GM21737 (cell line): ENCODE data around the gene PSMA2.
"Not testable (repeated sequence)": the region's sequence is repeated elsewhere in the genome, so short reads cannot be mapped to it uniquely, and the experiment has no call there.

Experiments
- ATAC-seq: cut with Tn5 transposase; IDR thresholded peaks from one replicate; pipeline ENCODE4 v1.9.1; 2021; ENCODE audit warnings: mild to moderate bottlenecking, moderate library complexity; ENCODE audit not compliant: unreplicated experiment

PSMA2 gene

GRCh38 chr7:42910306-42910705, 21.7 kb downstream of the PSMA2 start:
- ATAC-seq, result no peak

- ATAC-seq, result no peak
Measured at GRCh38 chr7:42907316-42907715, 24.7 kb downstream of the PSMA2 start.

DNA sequence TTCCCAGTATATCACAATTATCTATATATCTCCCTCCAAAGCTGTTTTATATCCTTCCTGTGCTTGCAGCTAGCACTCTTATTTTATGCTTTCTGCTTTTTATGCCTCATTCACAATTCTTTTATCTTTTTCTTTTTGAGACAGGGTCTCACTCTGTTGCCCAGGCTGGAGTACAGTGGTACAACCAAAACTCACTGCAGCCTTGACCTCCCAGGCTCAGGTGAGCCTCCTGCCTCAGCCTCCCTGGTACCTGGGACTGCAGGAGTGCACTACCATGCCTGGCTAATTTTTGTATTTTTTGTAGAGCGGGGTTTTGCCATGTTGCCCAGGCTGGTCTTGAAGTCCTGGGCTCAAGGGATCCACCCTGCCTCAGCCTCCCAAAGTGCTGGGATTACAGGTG, 25.8 kb downstream of the PSMA2 start:
- ATAC-seq, result no peak

DNA sequence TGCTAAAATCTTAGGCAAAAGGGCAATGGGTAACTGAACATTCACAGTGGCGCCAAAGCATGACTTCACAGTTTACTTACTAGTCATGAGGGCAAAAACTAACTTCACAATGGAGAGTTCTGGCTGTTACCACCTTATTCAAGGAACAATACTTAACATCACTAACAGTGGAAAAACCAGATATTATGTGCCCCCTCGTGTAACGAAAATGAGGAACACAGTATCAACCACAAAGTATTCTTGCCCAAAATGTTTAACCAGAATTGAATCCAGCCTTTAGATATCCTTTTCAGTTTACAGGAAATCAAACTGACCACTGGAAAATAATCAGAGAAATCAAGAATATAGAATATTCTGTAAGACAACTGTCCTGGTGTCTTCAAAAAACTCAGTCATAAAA, 29.6 kb downstream of the PSMA2 start:
- ATAC-seq, result no peak

DNA sequence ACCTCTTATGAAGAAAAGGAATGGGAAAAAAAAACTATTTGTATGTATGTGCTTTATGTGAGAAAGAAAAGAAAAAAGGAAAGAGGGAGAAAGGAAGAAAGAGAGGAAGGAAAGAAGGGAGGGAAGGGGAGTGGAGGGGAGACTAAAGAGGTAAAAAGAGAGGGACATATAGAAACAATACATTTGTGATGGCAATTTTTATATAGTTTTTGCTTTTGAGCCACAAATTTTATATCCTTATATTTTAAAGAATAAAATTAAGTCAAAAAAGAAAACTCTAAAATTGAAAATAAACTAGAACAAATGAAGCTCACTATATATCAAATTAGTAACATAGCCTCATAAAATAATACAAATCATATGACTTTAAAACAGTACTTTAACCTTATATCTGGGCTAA, 31.1 kb downstream of the PSMA2 start:
- no peak for ATAC-seq

DNA sequence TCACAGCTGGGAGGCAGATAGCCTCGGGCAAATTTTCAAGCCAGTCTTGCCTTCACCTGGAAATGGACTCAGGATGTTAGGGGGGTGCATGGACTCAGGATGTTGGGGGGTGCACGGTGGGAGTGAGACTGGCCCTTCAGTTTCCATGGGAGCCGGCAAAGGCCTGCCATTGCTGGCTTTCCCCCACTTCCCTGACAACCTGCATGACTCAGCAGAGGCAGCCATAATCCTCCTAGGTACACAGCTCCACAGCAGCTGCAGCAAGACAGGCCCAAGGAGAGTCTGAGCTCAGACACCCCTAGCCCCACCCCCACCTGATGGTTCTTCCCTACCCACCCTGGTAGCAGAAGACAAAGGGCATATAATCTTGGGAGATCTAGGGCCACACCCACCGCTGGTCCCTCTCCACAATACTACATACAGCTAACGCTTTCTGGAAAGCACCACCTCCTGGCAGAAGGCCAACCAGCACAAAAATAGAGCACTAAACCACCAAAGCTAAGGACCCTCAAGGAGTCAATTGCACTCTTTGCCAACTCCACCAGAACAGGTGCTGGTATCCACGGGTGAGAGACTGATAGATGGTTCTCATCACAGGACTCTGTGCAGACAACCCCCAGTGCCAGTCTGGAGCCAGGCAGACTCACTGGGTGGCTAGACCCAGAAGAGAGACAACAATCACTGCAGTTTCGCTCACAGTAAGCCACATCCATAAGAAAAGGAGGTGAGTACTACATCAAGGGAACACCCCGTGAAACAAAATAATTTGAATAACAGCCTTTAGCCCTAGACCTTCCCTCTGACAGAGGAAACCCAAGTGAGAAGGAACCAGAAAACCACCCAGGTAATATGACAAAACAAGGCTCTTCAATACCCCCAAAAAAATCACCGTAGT, 38.4 kb downstream of the PSMA2 start:
- ATAC-seq, result no peak

- no peak for ATAC-seq
Measured at GRCh38 chr7:42886893-42887505, 45.0 kb downstream of the PSMA2 start.

GRCh38 chr7:42886129-42886528, 45.8 kb downstream of the PSMA2 start:
- ATAC-seq, result no peak

- ATAC-seq, result not testable (repeated sequence)
Measured at GRCh38 chr7:42885183-42885582, 46.8 kb downstream of the PSMA2 start.

- ATAC-seq, result no peak
Measured at GRCh38 chr7:42883950-42884349, 48.0 kb downstream of the PSMA2 start.

DNA sequence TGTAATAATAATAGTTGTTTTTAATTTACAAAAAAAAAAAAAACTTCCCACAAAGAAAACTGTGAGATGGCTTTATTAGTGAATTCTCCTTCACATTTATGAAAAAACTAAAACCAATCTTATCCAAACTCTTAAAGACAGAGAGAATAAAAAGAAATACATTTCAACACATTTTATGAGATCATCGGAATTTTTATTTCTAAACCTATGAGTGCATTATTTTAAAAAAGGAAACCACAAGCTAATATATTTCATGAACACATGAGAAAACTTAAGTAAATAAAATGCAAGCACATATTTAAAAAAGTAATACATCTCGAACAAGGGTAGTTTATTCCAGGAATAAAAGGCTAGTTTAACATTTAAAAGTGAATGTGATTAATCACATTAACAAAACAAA, 51.6 kb downstream of the PSMA2 start:
- ATAC-seq, result no peak

DNA sequence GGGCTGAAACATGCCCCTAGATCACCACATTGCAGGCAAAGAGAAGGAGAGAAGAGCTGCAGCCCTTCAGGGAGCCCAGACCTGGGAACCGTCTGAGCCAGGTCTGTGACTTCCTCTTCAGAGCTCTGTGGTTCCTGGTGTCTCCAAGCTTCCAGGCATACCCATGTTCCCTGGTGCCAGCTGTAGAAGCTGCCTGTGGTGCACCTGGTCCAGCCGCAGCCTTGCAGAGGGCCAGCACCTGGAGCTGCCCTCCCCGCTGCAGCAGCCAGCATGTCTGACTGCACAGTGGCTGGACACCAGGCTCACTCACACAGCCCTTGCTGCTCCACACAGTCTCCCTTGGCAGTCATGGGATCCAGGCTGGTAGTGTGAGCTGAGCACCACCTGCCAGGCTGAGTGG, 53.7 kb downstream of the PSMA2 start:
- no peak for ATAC-seq

DNA sequence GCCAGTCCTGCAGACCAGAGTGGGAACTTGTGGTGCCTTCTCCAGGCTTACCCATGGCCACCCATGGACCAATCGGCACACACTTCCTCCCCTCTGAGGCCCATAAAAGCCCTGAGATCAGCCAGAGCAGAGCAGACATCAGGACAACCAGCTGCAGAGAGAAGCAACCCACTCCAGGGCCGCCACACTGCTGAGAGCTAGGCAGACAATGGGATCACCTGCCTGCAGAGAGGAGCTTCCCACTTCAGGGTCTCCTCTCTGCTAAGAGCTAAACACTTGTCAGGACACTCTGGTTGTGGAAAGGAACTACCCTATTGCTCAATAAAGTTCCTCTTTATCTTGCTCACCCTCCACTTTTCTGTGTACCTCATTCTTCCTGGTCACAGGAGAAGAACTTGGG, 54.1 kb downstream of the PSMA2 start:
- no peak for ATAC-seq

DNA sequence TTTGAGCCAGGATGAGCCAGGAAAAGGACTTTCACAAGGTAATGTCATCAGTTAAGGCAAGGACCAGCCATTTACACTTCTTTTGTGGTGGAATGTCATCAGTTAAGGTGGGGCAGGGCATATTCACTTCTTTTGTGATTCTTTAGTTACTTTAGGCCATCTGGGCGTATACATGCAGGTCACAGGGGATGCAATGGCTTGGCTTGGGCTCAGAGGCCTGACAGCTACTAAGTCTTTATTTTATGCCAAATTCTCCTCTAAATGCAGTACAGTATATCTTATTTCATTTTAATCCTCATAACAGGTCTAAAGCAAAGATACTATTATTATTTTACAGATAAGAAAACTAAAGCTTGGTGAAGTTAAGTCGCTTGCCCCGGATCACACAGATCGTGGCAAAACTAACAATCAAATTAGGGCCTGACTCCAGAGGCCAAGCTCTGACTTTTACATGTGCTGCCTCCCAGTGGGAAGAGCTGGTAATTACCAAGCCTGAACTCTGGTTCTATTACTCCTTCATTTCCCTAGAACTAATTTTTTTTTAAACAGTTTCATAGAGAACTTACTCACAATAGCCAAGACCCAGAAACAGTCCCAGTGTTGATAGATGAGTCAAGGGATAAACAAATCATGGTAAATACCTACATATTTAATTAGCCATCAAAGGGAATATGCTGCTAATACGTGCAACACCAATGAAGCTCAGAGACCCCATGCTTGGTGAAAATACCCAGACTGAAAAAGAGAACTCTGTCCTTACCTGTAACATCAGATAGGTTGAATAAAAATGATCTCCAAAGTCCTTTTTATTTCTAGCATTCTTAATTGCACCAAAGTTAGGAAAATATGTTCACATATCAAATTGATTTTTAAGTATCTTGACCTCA, 55.5 kb downstream of the PSMA2 start:
- ATAC-seq, result peak; percentile 71

GRCh38 chr7:42869131-42870020, 62.6 kb downstream of the PSMA2 start:
- ATAC-seq, result peak; percentile 93

DNA sequence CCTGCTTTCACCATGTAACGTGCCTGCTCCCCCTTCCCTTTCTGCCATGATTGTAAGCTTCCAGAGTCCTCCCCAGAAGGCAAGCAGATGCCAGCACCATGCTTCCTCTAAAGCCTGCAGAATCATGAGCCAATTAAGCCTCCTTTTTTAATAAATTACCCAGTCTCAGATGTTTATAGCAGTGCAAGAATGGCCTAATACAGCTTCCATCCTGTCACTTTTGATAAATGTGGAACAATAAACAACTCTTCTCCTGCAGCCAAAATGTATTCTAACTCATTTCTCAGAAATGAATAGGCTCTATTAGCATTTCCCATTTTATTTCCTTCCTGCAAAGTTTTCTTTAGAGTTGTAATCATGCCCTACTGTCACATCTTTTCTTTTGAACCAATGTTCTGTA, 63.5 kb downstream of the PSMA2 start:
- ATAC-seq, result no peak
